Right cardiac atrium (tissue), 5 donors: ENCODE data around the gene UBE3D. TPM values are rescaled to one million over a fixed set of nuclear protein-coding genes. Genes with fewer than 3 reads are reported as not detected.
"Not testable (repeated sequence)": the region's sequence is repeated elsewhere in the genome, so short reads cannot be mapped to it uniquely, and the experiment has no call there.

Experiments
- ATAC-seq, 2 donors: fragments of 200-7000 bp; cut with Tn5 transposase; one replicate each; pipeline versions ENCODE4 v1.8.0 to v1.9.1; 2020; ENCODE audit warnings: moderate library complexity in 2 of 2, mild to moderate bottlenecking in 1 of 2
- DNase-seq, 3 donors: peaks; one replicate each; pipeline ENCODE4 v3.0.0-alpha.2; 2020
- H3K27ac ChIP-seq: one replicate; pipeline ENCODE4 v1.5.1; 2013; ENCODE audit warnings: mild to moderate bottlenecking, low read length, control low read depth, moderate library complexity
- H3K27me3 ChIP-seq: one replicate; pipeline ENCODE4 v1.6.1; 2013; ENCODE audit not compliant: control insufficient read depth, insufficient read depth
- H3K4me1 ChIP-seq: one replicate; pipeline ENCODE4 v1.6.1; 2013; ENCODE audit warnings: low read length; ENCODE audit not compliant: control insufficient read depth, insufficient read depth
- H3K4me3 ChIP-seq: one replicate; pipeline ENCODE4 v1.5.1; 2013; ENCODE audit warnings: low read length, control low read depth
- H3K9me3 ChIP-seq: one replicate; pipeline ENCODE4 v1.6.1; 2013; ENCODE audit warnings: low read length; ENCODE audit not compliant: control insufficient read depth
- WGBS: extraction: QIAGEN DNeasy Blood & Tissue Kit; methylation state at CpG from one replicate; pipeline ENCODE4 v1.1.7; 2013; 5-methylcytosine and 5-hydroxymethylcytosine counted together
- intact Hi-C, 4 donors: fragments of 100-400 bp; cut with DNase I; formaldehyde crosslinking; loops; one replicate each; pipeline versions ENCODE4 v1.11.0 to v1.14.0; 2022 to 2023
- polyA plus RNA-seq: library from polyadenylated mRNA; stranded (reverse); fragments of 200-250 nt; gene quantifications from one replicate; pipeline ENCODE4 v1.2.3, GENCODE V29; 2013
- total RNA-seq, 4 donors: library from RNA; stranded (reverse); fragmentation: NEBNext Ultra II Directional; extraction: Animal tissue kit (Norgen Biotek cat#: 25700); gene quantifications; one replicate each; pipeline ENCODE4 v1.2.1, GENCODE V29; 2021
- donor health status: healthy with polysubstance abuse.
- donor health status: DM: no; HTN: yes; CAD: no.
- donor health status: DM: no; HTN: no; CAD: no.
- donor health status: DM: no; HTN: yes; CAD: no; lungs with severe emphysema.
- donor health status: DM: yes; HTN: yes; CAD: no.

The UBE3D gene
- total and polyA plus RNA-seq, 5 donors, result 2.3 to 4.1 (median 3.6) TPM

DNA sequence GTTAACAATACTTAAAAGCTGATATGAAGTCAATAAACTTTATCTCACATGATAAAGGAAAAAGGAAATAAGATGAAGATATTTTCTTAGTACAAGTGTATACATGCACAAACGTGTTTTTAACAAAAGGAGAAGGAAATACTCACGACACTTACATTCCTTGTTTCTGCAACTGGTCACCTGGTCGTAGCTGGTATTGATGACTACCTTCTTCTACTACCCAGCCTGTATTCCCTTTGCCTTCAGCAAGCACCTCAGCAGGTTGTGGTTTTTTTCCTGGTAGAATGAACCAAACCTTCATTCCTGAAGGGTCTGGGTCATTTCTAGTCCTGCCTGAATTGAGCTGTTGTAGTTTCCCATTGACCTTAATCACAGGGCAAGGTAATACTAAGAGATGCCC is 54.5 kb downstream of the UBE3D start:
- WGBS, result 88% methylated on average over 3 of the region's 3 CpGs
- DNase-seq, H3K27me3 ChIP-seq, ATAC-seq, H3K4me1 ChIP-seq, H3K4me3 ChIP-seq, H3K9me3 ChIP-seq, intact Hi-C loops, H3K27ac ChIP-seq: not testable (repeated sequence)

DNA sequence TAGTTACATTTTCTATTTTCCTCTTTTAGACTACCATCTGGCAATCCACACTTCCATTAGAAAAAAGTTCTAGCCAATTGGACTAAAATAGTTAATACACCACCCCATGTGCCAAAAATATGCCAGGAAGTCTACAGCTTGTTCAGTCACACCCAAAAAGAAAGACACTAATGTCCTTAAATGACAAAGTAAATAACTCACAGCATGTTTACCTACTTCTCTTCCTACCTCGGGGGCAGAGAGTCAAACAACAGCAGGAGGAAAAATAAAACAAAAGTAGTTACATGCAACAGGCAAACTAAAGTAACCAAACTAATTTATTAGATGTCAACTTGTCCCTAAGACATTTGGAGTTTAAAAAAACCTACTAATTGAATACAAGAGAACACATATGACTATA is 57.0 kb downstream of the UBE3D start:
- intact Hi-C loops, result no loop called here
- no peak overlapping the region for H3K4me3 ChIP-seq
- no peaks in the 10 kb centered on the region for H3K9me3 ChIP-seq
- DNase-seq (no peak), ATAC-seq (no peak)
- no peaks in the 10 kb centered on the region for H3K27me3 ChIP-seq
- no peak overlapping the region for H3K27ac ChIP-seq
- 56% methylated on average over 1 of the region's 1 CpG for WGBS
- no peaks in the 10 kb centered on the region for H3K4me1 ChIP-seq

DNA sequence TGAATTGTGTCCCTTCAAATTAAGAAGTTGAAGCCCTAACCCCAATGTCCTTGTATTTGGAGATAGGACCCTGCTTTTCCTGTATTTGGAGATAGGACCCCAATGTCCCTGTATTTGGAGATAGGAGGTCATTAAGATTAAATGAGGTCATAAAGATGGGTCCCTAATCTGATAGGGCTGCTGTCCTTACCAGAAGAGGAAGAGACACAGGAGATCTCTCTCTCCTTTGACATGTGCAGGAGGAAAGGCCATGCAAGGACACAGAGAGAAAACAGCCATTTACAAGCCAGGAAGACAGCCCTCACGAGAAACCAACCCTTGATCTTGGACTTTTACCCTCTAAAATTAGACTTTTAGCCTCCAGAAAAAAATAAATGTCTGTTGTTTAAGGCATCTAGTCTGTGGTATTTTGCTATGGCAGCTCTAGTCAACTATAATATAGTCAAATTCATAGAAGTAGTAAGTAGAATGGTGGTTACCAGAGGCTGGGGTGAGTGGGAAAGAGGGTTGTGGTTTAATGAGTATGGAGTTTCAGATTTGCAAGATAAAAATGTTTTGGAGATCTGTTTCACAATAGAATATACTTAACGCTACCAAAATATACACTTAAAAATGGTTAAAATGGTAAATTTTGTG is 59.3 kb downstream of the UBE3D start:
- Histone ChIP-seq H3K27ac (no peak overlapping the region), H3K27me3 (no peaks in the 10 kb centered on the region), H3K9me3 (no peaks in the 10 kb centered on the region), H3K4me1 (no peaks in the 10 kb centered on the region), H3K4me3 (no peak overlapping the region)
- DNase-seq, result no peak
- 83% methylated on average over 2 of the region's 2 CpGs for WGBS
- ATAC-seq, result no peak
- intact Hi-C loops, result no loop called here

DNA sequence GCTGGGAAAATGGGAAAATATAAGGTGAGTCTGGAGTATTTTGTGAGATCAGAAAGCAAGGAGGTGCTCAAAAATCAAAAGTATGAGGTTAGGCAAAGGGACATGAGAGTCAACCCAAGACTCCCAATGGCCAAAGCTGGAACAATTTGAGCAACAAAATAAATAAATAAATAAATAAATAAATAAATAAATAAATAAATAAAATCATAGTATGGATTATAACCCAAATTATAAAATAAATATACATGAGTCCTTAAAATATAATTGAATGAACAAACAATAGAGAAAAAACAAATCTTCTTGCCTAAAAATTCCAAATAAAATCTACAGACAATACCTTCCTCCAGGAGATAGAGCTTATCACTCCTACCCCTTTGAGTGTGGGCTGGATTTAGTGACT is 69.5 kb downstream of the UBE3D start:
- H3K27ac ChIP-seq, result no peak overlapping the region
- ATAC-seq (no peak), DNase-seq (no peak)
- no peak overlapping the region for H3K4me3 ChIP-seq
- H3K9me3 ChIP-seq, result no peaks in the 10 kb centered on the region
- no peaks in the 10 kb centered on the region for H3K27me3 ChIP-seq
- intact Hi-C loops, result no loop called here
- H3K4me1 ChIP-seq, result no peaks in the 10 kb centered on the region

DNA sequence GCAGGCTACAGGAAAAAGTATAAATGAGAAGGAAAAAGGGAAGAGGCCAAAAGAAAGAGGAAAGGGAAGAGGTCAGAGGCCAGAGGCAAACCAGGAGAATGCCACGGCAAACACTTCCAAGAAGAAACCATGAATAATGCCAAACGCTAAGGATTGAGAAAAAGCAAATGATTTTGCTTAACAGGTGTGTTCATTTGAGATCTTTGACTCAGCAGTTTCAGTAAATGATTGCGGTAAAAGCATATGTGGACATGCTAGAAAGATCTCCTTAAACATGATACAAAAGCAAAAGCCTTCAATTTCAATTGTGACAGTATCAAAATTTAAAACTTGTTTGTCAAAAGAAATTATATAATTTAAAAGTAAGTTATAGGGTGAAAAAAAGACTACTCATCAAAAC is 70.6 kb downstream of the UBE3D start:
- H3K4me1 ChIP-seq, result no peaks in the 10 kb centered on the region
- H3K27ac ChIP-seq, result no peak overlapping the region
- WGBS, result 79% methylated on average over 3 of the region's 3 CpGs
- H3K4me3 ChIP-seq, result no peak overlapping the region
- no peak for DNase-seq
- no peaks in the 10 kb centered on the region for H3K9me3 ChIP-seq
- no peak for ATAC-seq
- no peaks in the 10 kb centered on the region for H3K27me3 ChIP-seq
- intact Hi-C loops, result no loop called here

DNA sequence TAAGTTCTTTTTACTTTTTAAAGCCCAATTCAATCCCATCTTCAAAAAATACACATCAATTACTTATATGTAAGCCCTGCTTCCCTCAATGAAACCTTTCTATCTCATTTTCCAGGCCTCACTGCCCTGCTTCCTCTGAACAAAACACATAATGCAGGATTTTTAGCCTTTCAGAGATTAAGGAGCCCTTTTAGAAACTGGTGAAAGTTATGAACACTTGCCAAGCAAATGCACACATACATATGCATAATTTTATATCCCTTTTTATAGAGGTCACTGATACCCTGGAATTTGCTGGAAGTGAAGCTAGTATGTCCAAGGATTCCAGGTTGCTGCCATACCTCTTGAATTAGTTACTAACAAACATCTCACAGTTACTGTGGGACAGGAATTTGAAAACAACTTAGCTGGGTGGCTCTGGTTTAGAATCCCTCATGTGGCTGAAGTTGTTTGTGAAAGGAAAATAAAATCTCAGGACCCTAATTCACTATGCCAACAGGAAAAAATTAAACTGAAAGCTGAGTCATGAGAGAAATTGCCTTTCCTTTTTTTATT is 75.8 kb downstream of the UBE3D start:
- Histone ChIP-seq H3K27ac (no peak overlapping the region), H3K27me3 (no peaks in the 10 kb centered on the region), H3K9me3 (no peaks in the 10 kb centered on the region), H3K4me3 (no peak overlapping the region), H3K4me1 (peaks cover 1% of the 10 kb centered on the region)
- ATAC-seq, result no peak
- intact Hi-C loops, result no loop called here
- DNase-seq, result no peak

DNA sequence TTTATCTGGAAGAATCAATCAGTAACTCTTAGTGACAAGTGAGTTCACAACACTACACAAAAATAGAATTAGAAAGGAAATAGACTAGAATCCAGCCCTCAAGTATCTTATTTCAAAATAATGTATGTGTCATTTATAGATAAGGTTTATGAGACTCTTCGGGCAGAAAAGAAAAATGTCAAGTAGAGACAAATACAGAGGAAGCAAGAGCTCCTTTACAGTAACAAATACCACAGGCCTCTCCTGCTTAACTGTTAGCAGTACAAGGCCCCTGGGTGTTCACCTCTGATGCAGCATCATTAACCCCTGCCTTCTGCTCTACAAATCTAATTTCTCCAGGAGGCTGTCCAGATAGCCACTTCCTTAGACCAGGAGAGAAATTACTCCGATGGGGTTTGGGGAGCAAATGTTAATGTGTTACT is 76.7 kb downstream of the UBE3D start:
- no peak for DNase-seq
- 51% methylated on average over 2 of the region's 2 CpGs for WGBS
- intact Hi-C loops, result no loop called here
- Histone ChIP-seq H3K4me3 (no peak overlapping the region), H3K27me3 (no peaks in the 10 kb centered on the region), H3K27ac (no peak overlapping the region), H3K9me3 (no peaks in the 10 kb centered on the region), H3K4me1 (peaks cover 1% of the 10 kb centered on the region)
- no peak for ATAC-seq

DNA sequence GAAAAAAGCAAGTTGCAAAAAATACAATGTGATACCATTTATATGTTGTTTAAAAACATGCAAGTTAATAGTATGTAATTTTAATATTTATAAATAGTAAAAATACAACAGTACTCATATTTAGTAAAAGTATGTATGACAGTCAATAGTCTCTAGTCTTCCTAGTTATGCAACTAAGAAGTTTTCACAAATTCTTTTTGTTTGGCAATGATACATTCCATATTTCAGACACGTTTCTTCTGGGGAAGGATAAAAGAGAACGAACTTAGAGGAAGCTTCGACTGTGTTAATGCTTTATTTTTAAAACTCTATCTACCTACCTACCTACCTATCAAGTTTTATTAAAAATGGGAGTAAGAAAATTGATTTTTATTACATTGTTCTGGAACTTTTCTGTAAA is 77.7 kb downstream of the UBE3D start:
- Histone ChIP-seq H3K27me3 (no peaks in the 10 kb centered on the region), H3K9me3 (no peaks in the 10 kb centered on the region), H3K4me3 (no peak overlapping the region), H3K4me1 (peaks cover 1% of the 10 kb centered on the region), H3K27ac (no peak overlapping the region)
- WGBS, result 45% methylated on average over 3 of the region's 3 CpGs
- DNase-seq (no peak), ATAC-seq (no peak)
- intact Hi-C loops, result no loop called here

DNA sequence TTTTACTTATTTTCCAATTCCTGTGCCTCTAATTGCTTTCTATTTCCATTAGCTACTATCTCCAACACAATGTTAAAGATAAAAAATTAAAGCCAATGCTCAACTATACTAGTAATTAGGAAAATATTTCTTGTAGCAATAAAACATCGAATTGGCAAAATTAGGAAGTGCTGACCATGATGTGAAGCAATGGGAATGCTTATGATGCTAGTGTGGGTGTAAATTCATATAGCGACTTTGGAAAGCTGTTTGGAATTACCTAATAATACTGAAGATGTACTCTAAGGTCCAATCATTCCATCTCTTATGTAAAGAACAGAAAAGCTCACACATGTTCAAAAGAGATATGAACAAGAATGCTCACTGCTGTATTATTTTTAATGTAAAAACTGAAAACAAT is 78.2 kb downstream of the UBE3D start:
- ATAC-seq (no peak), DNase-seq (no peak)
- Histone ChIP-seq H3K4me1 (peaks cover 1% of the 10 kb centered on the region), H3K27me3 (no peaks in the 10 kb centered on the region), H3K9me3 (no peaks in the 10 kb centered on the region), H3K27ac (no peak overlapping the region), H3K4me3 (no peak overlapping the region)
- 81% methylated on average over 2 of the region's 2 CpGs for WGBS
- intact Hi-C loops, result no loop called here

DNA sequence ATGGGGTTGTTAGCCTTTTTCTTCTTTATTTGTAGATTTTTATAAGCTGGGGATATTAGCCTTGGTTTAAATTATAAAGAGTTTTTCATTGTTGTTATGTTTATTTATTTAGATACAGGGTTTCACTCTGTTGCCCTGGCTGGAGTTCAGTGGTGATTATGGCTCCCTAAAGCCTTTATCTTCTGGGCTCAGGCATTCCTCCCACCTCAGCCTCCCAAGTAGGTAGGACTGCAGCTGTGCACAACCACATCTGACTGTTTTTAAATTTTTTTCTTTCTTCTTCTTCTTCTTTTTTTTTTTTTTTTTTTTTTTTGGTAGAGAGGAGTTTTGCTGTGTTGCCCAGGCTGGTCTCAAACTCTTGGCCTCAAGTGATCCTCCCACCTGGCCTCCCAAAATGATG is 80.9 kb downstream of the UBE3D start:
- no peak for DNase-seq
- no peak overlapping the region for H3K4me3 ChIP-seq
- H3K27ac ChIP-seq, result no peak overlapping the region
- intact Hi-C loops, result no loop called here
- no peaks in the 10 kb centered on the region for H3K9me3 ChIP-seq
- H3K27me3 ChIP-seq, result no peaks in the 10 kb centered on the region
- no peak for ATAC-seq
- peaks cover 1% of the 10 kb centered on the region for H3K4me1 ChIP-seq

DNA sequence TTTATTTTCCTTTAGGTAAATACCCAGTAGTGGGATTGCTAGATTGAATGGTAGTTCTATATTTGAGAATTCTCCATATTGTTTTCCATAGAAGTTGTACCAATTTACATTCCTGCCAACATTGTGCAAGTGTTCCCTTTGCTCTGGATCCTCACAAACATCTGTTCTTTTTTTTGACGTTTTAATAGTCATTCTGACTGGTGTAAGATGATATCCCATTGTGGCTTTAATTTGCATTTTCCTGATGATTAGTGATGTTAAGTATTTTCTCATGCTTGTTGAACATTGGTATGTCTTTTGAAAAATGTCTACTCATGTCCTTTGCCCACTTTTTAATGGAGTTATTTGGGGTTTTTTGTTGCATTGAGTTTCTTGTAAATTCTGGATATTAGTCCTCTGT is 85.6 kb downstream of the UBE3D start:
- no peak overlapping the region for H3K27ac ChIP-seq
- H3K4me3 ChIP-seq, result no peak overlapping the region
- ATAC-seq, result no peak
- no peak for DNase-seq
- no peaks in the 10 kb centered on the region for H3K4me1 ChIP-seq
- no peaks in the 10 kb centered on the region for H3K27me3 ChIP-seq
- intact Hi-C loops, result no loop called here
- no peaks in the 10 kb centered on the region for H3K9me3 ChIP-seq
- 58% methylated on average over 1 of the region's 1 CpG for WGBS

DNA sequence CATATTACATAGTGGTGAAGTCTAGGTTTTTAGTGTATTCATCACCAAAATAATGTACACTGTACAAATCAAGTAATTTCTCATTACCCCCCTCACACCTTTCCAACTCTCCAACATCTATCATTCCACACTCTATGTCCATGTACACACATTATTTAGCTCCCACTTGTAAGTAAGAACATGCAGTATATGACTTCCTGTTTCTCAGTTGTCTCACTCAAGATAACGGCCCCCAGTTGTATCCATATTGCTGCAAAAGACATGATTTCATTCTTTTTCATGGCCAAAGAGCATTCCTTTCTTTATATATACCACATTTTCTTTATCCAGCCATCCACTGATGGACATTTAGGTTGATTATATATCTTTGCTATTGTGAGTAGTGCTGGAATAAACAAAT is 86.0 kb downstream of the UBE3D start:
- Histone ChIP-seq H3K27me3 (no peaks in the 10 kb centered on the region), H3K9me3 (no peaks in the 10 kb centered on the region), H3K4me1 (no peaks in the 10 kb centered on the region), H3K4me3 (no peak overlapping the region), H3K27ac (no peak overlapping the region)
- DNase-seq, result no peak
- intact Hi-C loops, result no loop called here
- WGBS, result 61% methylated on average over 1 of the region's 1 CpG
- no peak for ATAC-seq
